DMS79 (cell line): Measurements from ENCODE around the gene PSMD9.
"Not testable (repeated sequence)": the region's sequence is repeated elsewhere in the genome, so short reads cannot be mapped to it uniquely, and the experiment has no call there.

Experiments used
- DNase-seq: peaks from one replicate; lab custom pipeline; 2025; lab: John Stamatoyannopoulos, UW

PSMD9 gene

DNA sequence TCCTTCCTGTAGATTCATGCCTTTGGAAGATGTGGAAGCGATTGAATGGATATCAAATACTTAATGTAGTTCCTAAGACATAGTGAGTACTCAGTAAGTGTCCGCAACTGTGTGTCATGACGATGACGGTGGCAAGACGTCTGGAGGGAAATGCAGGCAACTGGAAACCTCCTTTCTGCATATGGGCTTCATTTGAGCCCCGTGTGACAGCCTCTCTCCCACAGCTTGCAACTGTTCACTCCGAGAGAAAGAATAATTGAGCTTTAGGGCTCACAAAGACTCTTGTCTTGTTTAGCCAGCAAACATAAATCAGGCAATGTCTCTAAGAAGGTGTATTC, 36.7 kb downstream of the PSMD9 start:
- no peak for DNase-seq

DNA sequence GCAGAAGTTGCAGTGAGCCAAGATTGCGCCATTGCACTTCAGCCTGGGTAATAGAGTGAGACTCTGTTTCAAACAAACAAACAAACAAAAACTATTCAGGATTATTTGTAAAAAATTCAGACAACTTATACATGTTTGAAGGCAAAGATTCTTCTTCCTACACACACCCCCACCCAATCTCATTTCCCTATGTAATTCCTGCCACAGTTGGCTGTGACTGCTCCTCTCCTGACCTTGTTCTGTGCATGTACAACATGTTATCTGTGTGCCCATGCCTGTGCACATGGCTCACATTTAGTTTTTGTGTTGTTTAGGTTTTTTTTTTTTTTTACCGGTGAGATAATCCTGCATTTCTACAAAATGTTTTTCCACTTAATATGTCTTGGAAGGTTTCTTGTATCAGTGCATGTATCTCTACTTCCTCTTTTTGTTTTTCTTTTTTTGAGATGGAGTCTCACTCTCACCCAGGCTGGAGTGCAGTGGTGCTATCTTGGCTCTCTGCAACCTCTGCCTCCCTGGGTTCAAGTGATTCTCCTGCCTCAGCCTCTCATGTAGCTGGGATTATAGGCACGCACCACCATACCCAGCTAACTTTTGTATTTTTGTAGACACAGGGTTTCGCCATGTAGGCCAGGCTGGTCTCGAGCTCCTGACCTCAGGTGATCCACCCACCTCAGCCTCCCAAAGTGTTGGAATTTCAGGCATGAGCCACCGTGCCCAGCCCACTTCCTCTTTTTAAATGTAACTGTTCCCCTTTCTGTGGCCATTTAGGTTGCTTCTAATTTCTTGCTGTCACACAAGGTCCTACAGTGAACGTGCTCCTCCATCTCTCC, 38.5 kb downstream of the PSMD9 start:
- no peak for DNase-seq

DNA sequence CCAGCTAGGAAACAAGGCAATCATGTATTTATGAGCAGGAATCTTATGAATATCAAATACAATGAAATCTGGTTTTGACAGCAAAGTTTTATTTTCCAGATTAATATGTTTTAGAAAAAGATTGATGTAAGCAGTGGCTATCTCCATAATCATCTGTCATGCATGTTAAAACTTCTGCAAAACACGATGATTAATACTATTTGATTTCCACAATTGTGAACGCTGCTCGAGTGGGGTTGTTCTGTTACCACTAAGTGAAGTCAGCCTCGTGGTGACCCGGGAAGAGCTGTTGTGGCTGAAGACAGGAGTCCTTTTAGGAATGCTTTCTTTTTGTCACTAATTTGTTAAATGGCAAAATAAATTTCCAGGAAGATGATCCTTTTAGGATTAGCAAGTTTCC, 39.2 kb downstream of the PSMD9 start:
- no peak for DNase-seq

DNA sequence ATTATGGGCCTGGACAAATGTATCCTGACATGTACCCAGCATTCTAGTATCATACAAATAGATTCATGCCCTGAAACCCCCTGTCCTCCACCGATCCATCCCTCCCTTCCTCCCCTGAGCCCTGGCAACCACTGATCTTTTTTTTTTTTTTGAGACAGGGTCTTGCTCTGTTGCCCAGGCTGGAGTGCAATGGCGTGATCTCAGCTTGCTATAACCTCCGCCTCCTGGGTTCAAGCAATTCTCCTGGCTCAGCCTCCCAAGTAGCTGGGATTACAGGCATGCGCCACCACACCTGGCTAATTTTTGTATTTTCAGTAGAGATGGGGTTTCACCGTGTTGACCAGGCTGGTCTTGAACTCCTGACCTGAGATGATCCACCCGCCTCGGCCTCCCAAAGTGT, 41.0 kb downstream of the PSMD9 start:
- not testable (repeated sequence) for DNase-seq

DNA sequence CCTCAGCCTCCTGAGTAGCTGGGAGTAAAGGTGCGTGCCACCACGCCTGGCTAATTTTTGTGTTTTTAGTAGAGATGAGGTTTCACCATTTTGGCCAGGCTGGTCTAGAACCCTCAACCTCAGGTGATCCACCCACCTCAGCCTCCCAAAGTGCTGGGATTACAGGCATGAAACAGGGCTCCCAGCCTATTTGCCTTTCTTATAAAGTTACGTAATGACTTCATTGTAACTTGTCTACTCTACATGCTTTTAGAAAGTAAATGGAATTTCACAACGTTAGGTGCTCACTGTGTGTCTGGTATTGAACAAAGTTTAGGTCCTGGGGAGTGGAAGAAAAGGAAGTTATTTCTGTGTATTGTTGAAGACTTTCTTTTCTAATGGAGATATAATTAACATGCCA, 42.3 kb downstream of the PSMD9 start:
- no peak for DNase-seq

DNA sequence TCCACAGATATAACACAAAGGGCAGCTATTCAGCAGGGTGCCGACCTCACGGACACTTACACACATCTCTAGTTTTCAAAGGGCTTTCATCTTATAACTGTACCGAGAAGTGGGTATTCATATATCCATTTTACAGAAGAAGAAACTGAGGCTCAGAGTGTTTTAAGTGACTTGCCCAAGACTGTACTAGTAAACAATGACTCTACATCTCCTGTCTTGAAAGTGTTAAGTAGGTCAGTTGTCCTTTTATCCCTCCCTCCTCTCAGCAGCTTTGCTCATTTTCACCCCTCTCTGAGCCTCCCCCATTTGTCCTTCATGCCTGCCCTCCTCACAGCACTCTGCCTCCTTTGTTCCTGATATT, 43.6 kb downstream of the PSMD9 start:
- DNase-seq: no peak

DNA sequence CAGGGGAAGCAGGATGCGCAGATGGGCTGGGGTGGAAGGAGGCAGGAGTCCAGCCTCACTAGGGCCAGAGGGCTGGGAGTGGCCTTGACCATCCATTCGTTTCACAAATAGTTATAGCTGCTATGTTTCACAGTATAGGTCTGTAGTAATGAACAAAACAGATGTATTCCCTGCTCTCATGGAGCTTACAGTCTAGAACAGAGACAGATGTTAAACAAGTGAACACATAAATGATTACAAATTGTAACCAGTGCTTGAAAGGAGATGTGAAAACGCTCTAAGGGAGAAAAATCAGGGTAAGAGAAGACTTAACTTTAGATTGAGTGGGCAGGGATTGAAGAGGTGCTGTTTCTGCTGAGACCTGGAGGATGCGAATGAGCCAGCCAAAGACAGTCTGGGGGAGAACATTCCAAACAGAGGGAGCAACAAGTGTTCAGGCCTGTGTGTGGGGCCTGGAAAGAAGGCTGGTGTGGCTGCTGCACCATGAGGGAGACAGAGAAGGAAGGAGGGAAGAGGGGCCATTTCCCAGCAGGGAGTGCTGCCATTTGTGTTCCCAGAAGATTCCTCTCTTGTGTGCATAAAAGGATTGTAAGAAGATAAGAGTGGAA, 44.4 kb downstream of the PSMD9 start:
- DNase-seq: no peak

DNA sequence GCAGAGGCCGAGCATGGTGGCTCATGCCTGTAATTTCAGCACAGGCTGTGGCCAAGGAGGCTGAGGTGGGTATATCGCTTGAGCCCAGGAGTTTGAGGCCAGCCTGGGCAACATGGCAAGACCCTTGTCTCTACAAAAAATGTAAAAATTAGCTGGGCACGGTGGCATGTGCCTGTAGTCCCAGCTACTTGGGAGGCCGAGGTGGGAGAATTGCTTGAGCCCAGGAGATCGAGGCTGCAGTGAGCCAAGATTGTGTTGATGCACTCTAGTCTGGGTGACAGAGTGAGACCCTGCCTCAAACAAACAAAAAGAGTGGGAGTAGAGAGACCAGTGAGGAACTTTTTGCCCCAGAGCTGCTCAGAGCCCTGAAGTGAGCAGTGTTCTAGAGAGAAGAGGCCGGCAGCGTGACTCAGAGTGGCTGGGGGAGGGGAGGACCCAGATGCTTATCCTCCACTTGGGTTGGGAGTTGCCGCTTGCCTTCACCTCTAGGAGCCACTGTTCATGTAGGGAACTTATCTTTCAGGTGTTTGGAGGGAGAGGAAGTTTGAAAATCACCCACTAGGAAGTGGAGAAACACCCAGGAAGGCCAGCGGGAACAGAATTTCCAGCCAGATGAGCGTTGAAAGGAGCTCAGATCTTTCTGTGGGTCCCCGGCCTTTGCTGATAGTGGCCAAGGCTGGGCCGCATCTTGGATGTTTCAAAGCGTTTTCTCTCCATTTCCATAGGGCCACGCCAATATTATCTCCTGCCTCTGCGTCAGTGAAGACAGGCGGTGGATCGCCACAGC, 45.1 kb downstream of the PSMD9 start:
- DNase-seq: no peak

DNA sequence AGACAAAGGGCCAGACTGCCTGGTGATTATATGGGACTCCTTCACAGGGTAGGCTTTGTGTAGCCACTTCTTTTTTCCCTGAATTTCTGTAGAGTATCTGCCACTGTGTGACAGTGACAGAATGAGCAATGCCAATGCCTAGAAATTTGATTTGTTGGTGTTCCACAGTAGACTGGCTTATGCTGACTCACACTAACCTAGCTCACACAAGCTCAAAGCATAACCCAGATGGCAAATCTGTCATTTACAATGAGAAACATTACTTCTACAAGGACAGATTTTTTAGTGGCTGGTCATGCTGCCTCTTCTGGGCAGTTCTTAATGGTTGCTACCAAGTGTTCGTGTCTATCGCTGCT, 45.7 kb downstream of the PSMD9 start:
- DNase-seq: no peak

DNA sequence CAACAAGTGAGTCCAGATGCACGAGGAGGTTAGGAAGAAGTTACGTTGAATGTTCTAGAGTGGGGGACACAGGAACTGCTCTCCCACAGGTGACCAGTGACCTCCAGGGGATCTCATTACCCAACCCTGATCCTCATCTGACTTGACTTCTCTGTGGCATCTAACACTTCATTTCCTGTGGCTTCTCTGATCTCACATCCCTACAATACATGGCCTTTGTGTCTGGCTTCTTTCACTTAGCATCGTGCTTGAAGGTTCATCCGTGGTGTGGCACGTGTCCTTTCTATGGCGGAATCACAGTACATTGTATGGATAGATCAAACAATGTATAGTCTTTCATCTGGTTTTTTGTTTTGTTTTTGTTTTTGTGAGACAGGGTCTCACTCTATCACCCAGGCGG, 49.1 kb downstream of the PSMD9 start:
- DNase-seq: no peak

DNA sequence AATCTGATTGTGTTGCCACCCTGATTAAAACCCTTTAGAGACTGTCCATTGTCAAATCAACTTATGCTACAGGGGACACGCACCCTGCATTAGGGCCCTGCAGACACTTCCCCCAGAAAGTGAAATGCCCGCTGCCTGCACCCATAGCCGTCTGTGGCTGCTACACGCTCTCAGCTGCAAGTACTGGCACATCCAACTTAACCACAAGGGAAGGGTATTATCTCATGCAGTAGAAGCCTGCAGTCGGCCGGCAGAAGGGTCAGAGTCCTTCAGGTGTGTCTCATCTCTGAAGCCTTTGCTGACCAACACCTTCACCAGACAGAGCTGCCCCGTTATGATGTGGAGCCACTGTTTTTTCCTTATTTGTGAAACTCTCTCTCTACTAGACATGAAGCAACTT, 50.6 kb downstream of the PSMD9 start:
- no peak for DNase-seq

DNA sequence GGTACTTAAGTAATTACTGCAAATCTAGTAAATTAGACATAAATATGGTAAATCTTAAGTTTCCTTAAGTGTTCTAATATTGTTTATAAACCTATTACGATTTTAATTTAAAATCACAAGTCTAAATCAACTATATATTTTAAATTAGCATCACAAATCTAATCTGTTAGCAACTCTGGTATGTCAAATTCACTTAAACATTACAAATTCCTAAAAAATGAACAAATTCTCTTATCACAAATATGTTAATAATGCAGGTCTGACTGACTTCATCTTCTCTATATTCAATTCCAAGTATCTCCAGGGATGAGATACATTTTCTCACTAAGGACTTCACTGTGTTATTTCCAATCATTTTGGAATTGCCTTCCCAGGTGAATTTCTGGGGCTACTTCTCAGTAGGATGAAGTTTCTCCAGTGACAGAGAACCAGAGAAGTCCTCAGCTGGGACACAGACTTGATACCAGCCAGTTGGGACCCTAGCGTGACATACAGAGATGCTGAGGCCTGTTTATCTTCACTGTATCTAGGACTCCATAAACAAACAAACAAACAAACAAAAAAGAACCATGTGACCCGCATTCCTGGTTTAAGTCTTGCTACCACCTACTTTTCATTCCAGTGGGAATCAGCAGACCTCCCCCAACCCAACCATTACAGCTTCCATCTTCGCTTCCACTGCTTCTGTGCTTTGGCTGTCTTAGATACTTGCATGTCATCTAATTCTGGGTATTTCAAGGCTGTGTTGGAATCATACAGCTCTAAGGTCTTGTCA, 51.6 kb downstream of the PSMD9 start:
- no peak for DNase-seq

DNA sequence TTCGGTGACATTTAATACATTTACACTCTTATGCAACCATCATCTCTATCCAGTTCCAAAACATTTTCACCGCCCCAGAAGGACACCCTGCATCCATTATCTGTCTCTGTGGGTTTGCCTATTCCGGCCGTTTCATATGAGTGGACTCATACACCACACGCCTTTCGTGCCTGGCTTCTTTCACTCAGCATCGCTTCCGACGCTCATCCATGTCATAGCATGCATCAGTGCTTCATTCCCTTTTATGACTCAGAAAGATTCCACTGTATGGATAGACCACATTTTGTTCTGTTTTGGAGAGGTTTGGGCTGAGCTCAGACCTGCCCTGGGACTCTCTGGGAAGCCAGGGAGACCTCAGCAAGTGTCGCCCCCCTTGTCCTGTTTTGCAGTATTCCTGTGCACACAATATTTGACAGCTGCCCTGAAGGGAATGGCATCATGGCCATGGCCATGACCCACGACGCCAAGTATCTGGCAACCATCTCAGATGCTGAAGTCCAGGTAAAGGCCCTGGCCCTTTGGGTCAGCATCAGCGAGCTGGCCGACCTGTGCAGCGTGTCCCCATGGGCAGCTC, 53.6 kb downstream of the PSMD9 start:
- no peak for DNase-seq

DNA sequence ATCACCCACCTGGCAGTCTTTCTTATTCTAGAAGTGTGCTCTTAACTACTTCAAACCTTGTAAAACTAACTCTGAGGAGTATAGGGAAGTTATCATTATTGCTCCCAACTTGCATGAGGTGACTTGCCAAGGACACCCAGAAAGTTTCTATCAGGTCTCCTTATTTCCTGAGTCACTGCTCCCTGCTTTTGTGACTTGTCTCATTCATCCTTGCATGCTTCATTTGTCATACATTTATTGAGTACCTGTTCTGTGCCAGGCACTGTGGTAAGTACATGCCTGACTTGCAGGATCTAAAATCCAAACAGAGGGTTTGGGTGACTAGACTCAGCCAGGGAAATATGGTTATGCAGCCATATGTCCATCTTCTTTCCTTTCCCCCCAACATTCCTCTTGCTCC, 55.3 kb downstream of the PSMD9 start:
- DNase-seq: peak; percentile 35

DNA sequence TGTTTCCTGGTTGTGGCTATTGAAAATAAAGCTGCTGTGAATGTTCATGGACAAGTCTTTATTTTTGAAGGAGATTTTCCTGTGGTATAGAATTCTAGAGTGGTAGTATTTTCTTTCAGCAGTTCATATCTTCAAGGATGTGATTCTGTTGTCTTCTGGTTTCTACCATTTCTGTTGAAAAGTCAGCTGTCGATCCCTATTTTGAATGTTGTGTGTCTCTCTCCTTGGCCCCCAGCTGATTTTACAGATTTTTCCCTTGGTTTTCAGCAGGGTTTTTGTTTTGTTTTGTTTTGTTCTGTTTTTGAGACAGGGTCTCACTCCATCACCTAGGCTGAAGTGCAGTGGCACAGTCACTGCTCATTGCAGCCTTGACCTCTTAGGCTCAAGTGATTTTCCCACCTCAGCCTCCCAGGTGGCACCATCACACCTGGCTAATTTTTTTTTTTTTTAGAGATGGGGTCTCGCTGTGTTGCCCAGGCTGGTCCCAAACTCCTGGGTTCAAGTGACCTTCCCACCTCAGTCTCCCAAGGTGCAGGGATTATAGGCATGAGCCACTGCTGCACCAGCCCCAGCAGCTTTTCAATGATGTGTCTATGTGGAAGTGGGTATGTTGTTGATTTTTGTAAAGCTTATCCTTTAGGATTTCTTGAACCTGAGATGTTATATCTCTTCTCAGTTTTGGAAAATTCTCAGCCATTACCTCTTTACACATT, 57.9 kb downstream of the PSMD9 start:
- no peak for DNase-seq

DNA sequence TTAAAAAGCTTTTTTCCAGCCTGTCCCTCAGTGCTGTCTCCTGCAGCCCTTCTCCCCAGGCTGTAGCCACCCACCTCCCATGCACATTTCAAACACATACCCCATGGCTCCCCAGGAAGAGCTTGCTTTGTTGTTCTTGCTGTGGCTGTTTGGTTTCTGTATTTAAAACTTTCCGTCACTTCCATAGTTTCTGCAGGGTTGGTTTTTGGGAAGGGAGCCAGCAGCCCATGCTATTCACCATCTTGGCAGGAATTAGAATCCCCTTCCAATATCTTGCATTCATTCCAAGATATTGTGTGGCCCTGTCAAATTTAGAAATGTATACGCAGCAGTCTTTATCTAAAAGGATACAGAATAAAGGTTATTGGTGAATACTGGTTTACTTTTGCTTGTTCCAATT, 59.4 kb downstream of the PSMD9 start:
- no peak for DNase-seq

DNA sequence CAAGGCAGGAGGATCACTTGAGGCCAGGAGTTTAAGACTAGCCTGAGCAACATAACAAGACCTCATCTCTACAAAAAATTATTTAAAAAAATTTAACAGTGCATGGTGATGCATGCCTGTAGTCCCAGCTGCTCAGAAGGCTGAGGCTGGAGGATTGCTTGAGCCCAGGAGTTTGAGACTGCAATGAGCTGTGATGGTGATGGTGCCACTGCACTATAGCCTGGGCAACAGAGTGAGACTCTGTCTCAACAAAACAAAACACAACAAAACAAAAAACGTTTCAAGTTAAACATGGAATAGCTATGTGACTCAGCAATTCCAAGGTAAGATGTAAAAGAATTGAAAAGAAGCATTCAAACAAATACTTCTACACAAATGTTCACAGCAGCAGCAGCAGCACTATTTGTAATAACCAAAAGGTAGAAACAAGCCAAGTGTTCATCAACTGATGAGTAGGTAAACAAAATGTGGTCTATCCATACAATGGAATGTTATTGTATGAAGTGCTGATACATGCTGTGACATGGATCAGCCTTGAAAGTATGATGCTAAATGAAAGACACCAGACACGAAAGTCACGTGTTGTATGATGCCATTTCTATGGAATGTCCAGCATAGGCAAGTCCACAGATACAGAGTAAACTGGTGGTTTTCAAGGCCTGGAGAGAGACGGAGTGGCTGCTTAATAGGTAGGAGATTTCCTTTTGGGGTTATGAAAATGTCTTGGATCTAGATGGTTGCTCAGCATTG, 61.2 kb downstream of the PSMD9 start:
- no peak for DNase-seq

DNA sequence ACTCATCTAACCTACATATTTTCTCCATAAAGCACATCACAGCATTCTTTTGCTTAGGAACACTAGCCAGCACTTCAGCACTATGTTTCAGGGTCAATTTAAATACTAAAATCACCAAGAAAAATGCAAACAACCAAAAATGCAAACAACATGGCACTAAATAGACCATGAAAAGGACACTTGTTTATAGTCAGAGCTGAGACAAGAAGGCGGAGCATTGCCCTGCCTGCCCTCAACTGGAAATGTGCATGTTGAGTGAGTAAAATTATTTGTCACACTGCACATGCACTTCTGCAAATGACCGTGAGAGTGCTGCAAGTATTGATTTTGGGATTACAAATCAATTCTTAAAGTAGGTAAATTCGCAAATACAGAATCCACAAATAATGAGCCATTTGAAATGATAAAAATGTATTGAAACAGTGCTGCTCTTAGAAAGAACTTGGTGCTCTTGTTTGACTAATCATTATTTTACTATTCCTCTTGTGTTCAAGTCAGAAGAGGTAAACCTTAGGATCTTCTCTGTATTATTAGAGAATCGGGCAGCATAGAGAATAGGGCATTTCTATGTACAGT, 64.6 kb downstream of the PSMD9 start:
- DNase-seq: no peak

DNA sequence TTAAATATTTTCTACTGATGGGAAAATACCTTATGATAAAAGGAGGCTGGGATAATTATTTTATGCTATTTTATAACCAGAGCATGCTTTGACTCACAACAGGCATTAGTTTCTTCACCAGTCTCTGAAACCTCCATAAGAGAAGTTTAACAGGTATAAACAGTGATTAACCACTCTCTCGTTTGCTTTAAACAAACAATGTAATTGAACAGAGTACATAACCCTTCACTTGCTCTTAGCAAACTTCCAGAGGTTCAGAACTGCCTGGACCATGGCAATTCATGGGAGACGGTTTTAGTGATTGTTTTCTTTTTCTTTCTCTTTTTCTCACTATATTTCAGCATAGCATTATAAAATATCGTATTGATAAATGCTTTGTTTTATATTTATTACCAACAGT, 65.1 kb downstream of the PSMD9 start:
- DNase-seq: no peak
